Right lung (tissue), 5 donors: Measurements from ENCODE around the gene DEFB123. TPM values are rescaled to one million over a fixed set of nuclear protein-coding genes. Genes with fewer than 3 reads are reported as not detected.

ENCODE experiments used
- DNase-seq, 2 donors: peaks; one replicate each; pipeline ENCODE4 v3.0.0-alpha.2; 2013
- polyA plus RNA-seq, 5 donors: library from polyadenylated mRNA; unstranded; fragments of 120-200 nt; gene quantifications; one replicate each; pipeline versions ENCODE4 v1.2.1 to v1.2.3, GENCODE V29; 2013; ENCODE audit warnings: inconsistent platforms in 1 of 5, low replicate concordance in 1 of 5; ENCODE audit not compliant: insufficient read length in 5 of 5, insufficient read depth in 1 of 5

Gene DEFB123
- polyA plus RNA-seq, 5 donors = not detected

DNA sequence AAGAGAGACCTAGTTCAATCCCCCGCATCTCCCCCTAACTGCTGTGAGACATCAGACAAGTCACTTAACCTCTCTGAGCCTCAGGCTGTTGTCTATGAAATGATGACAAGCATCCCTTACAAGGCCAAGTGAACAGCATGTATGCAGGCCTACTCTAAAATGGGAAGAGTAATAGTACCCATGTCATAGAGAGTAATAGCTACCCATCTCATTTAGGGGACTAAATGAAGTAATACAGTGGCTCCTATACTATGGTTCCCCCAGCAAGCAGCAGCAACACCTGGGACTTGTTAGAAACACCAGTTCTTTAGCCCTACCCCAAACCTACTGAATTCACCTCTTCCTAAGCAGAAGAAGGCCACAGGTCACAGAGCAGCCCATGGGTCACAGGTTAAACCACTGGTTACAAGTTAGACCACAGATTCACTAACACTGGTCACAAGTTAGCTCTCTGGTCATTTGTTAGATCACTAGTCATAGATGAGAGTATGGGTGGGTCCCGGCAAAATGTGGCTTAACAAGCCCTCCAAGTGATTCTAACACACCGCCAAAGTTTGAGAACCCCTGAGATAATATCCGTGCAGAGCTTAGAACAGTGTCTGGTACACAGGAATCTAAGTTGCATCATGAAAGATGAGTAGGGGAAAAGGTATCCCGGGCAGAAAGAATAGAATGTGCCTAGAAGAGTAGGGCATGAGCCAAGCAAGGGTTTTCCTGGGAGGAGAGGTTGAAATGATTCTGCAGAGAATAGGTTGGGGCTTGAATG is 33.1 kb downstream of the DEFB123 start:
- DNase-seq = no peak

DNA sequence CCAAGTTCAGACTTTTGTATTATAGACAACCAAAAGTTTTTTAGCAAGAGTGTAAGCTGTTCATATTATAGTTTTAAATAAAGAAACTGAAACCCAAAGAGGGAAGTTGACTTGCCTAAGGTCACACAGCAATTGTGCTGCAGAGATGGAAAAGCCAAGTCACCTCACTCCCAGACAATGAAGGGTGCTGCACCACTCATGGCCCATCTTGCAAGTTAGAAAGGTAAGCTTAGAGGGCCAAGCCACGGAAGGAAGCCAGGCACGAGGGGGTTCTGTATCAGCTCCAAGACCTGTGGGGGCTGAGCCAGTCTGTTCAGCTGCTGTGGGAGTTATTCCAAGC is 33.6 kb downstream of the DEFB123 start:
- DNase-seq = no peak

DNA sequence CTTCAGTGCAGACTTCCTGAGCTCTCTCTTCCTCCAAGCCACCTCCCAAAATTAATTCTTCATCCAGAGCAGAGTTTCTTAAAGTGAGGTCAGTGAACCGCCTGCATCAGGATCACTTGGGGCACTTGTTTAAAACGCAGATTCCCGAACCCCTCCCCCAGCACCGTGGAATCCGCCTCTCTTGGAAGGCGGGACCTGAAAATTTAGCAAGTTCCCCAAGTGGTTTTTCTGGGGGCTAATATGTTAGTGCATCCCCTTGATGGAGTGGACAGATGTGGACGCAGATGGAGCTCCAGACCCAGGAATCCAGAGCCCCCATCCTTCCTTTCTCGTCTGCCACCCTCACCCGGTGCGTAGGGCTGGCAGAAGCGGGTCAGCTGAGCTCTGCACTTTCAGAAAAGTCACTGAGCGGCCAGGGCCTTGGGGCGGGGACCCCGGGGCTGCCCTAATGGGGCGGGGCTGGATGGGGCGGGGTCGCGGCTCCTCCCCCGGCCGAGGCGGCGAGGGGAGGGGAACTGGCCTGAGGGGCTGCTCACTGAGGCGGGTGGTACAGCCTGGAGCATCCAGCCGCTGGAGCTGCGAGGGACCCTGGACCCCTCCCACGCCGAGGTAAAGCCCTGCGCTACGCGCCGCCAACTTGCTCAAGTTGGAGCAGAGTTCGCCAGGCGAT is 34.5 kb downstream of the DEFB123 start, which contains the start of the genes DEFB124 and REM1:
Gene DEFB124, minus strand, starts transcription at position 370 of the 670 bp plus-strand sequence. CDS start 2,114 bp downstream, outside the sequence.
Gene REM1, plus strand, starts transcription at position 531 of the 670 bp plus-strand sequence. CDS start 1,158 bp downstream, outside the sequence.
- peak in 1 of 2 donors; percentile 46 for DNase-seq

DNA sequence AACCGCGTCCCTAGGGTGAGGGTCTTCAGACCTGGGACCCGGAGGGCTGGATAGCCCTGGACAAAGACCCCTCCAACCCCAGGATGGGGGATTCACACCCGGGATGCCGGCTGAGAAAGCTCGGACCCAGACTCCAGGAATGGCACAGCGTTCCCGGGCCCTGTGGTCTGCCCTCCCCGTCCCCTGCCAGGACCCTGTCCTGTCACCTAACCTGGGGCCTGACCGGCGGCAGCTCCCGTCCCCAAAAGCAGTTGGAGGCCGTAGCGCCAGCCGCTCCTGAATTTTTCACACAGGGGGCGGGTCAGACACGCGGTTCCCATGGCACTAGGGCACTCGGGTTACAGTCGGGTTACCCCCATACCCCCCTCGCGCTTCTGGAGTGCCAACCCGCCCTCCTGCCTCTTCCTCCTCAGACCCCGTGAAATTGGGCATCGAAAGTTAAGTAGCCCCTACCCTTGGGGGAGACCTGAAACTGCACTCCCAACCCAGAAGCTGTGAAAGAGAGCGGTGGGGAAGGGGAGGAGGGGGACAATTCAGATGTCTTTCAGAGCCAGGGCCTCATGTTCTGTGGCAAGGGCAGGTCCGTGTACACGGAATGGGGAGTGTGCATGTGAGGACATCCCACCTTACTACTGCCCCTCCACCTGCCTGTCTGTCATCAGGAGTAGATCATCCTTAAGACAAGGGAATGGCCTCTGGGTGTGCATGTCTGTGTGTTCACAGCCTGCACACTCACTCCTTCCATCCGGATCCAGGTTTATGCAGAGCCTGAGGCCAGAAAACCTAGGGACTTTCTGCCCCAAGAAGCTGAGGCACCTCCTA is 35.3 kb downstream of the DEFB123 start:
- no peak for DNase-seq

DNA sequence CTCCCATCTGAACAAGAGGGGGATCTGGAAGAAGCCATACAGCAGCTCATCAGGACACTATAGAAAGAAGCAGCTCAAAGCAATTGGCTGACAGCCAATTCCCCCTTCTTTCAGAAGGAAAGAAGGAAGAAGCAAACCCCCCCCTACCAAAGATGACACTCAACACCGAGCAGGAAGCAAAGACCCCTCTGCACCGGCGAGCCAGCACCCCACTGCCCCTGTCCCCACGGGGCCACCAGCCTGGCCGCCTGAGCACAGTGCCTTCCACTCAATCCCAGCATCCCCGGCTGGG is 35.8 kb downstream of the DEFB123 start:
- DNase-seq = no peak

DNA sequence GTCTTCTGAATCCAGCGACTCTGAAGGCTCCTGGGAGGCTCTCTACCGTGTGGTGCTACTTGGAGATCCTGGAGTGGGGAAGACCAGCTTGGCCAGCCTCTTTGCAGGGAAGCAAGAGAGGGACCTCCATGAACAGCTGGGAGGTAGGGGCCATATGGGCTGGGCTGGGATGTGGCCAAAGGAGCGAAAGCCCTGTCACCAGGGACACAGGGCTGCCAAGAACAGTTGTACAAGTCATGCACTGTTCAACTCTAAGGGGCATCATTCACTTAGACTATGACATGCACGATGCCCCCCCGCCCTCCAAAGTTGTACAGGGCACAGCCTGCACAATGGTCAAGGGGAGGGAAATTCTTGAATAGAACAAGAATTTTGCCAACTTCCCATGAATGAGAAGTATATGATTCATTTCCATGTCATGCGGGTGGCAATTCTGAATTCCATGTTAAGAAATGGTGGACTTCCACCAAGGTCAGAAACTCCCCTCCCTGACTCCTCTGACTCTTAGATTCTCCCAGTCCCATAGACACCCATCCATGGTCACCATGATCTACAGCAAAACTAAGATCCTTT is 36.3 kb downstream of the DEFB123 start:
- DNase-seq = no peak

DNA sequence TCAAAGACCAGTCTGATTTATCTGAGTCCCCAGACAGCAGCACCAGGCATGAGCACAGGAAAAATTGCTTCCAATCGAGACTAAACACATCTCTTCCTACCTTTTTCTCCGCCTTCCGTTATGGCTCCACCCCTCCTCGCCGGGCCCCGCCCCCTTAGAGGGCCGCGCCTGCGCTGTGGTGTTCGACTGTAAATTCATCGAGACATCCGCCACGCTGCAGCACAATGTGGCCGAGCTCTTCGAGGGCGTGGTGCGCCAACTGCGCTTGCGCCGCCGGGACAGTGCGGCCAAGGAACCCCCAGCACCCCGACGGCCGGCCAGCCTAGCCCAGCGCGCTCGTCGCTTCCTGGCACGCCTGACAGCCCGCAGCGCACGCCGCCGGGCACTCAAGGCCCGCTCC is 43.6 kb downstream of the DEFB123 start:
- DNase-seq = no peak

DNA sequence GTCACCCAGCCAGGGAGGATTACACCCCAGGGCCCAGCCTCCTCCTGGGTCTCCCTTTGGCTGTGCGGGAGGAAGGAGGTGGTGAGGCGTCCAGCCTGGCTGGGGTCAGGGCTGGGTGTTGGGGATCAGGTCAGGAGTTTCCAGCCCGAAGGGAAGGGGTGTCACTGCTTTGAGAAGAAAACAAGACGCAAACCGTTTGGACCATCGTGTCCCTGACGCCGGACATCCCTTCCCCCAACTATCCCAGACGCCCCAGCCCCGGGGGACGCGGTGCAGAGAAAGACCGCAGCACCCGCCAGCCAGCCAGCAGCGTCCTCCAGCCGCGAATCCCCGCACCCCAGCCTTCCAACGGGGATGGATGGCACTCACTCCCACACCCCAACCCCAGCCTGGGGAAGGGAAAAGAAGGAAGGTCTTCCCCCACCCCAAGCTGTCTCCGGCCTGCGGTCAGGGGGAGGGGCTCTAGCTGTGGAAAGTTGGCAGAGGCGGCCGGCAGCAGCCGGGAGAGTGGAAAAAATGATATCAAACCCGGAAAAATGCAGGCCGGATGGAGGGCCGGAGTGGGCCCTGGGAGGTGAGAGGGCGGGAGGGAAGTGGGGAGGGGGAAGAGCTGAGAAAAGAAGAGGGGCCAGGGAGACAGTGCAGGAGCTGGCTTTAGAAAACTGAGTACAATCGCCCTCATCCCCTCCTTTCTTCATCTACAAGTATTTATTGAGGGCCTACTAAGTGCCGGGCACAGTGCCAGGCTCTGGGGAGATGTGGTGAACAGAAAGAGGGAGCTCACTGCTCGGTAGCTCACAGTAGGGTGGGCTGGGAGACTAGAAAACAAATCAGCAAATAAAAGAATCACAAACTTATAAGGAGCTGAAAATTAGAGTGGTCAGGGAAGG is 45.3 kb downstream of the DEFB123 start:
- DNase-seq = peak; percentile 92 to 94

DNA sequence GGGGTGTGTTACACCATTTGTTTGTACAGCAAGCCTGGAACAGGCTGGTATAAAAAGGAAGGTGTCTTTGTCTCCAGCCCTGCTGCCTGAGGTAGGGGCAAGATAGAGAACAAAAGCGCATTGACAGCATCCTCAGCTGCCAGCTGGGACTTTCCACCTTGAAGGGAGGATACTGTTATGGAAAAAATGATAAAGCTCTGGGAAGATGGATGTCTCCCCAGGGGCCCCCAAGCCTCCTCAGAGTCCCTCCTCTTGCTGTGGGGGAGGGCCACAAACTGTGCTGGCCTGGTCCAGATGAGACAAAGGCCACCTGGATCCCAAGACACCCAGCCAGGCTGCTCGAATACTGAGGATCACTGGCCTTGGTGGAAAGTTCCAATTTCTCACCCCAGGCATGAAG is 47.7 kb downstream of the DEFB123 start:
- no peak for DNase-seq

DNA sequence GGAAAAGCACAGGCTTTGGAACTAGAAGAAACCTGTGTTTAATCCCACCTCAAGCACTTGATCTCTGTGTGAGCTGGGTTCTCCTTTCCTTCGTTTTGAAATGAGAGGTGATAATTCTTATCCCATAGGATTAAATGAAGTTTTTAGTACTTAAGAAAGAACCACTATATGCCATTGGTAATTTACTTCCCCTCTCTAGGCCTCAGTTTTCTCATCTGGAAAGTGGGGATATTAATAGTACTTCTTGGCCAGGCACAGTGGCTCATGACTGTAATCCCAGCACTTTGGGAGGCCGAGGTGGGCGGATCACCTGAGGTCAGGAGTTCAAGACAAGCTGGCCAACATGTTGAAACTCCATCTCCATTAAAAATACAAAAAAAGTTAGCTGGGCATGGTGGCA is 48.7 kb downstream of the DEFB123 start:
- no peak for DNase-seq

DNA sequence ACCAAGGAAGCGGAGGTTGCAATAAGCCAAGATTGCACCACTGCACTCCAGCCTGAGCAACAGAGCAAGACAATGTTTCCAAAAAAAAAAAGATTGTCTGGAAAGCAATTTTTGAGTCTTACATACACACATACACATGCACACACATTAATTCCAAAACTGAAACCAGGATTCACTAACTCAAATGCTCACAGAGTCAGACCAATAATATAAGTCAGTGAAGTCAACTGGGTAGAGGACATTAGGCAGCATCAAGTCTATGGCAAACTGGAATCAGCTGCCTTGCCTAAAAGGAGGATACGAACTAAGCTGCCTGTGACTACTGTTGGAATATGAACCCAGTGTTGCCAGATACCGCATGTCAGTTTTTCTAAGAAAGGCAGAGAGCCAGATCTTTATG is 50.3 kb downstream of the DEFB123 start:
- DNase-seq = no peak

DNA sequence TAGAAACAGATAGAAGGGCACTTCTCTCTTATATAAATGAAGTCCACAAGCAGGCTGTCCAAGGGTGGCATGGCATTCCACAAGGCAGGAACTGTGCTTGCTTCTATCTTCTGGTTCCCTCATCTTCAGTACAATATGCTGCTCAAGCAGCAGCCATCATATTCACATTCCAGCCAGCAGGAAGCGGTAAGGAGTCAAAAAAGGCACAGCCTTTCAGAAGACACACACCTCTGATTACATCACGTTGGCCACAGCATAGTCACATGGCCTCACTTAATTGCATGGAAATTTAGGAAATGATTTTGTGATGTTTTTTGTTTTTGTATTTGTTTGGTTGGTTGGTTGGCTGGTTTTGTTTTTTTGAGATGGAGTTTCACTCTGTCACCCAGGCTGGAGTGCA is 53.7 kb downstream of the DEFB123 start:
- DNase-seq = peak in 1 of 2 donors; percentile 27

DNA sequence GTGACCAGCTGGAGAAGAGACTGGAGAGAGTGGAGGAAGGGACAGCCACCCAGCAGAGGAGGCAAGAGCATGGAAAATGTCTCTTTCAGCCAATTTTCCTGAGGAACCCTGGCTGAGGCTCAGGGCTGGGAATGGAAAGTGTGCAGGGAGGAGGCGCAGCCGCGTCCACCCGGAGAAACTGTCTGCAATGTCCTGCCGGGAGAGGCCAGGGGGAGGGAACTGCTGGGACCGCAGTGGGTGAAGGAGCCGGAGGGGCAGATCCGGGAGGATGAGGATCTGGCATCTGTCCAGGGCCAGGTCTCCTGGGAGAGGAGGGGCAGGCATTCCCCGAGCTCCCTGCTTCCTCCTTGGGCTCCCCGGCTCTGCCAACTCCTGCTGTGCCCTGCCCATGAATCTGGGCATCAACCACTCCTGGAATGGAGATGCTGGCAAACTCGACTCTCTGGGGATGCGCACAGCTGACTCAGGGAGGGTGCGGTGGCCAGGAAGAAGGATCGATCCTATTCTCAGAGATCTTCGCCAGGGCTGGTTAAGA is 56.4 kb downstream of the DEFB123 start:
- peak; percentile 87 to 90 for DNase-seq

DNA sequence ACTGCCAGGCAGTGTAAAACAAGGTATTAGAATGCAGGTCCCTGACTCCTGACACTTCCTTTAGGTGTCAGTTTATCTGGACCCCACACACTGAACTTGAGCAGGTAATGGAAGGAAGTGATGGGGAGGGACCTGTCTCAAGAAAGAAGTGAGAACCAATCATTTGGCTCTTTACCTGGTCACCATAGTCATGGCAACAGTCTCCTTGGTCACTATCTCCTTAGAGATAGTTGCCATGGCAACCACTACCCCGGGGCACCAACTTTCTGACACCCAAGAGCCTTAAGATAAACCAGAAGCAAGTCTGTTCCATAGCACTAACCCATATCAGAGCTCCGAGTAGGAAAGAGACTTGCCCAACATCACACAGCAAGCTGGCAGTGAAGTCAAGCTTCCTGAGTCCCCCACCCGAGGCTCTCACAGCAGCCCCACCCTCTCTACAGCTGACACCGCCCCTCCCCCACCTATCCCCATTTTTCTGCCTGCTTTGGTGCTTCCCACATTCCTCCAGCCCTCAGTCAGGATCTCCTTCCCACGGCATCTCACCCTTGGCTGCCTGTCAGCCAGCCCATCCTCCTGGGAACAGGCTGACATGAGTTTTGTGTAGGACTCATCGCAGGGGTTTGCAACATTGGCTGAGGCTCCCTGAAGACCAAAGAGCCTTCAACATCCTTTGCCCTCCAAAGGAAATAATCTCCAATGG is 57.6 kb downstream of the DEFB123 start:
- no peak for DNase-seq

Other genes starting within 250 kb of the DEFB123 start
- not detected for gene DEFB115, start 183.0 kb upstream of the DEFB123 start, polyA plus RNA-seq
- not detected for gene DEFB116, start 132.0 kb upstream of the DEFB123 start, polyA plus RNA-seq
- gene DEFB118, start 72.0 kb upstream of the DEFB123 start, polyA plus RNA-seq = not detected
- not detected for gene DEFB119, start 50.0 kb upstream of the DEFB123 start, polyA plus RNA-seq
- gene DEFB121, start 34.4 kb upstream of the DEFB123 start, polyA plus RNA-seq = not detected
- 1 to 10 TPM in 2 of 5 donors, under 1 TPM in 3; 0.26 to 2.1 (median 0.67) TPM for gene DEFB124, start 34.5 kb downstream of the DEFB123 start, polyA plus RNA-seq
- gene REM1, start 34.7 kb downstream of the DEFB123 start, polyA plus RNA-seq = 1 to 10 TPM; 5.2 to 9.1 (median 8.9) TPM
- 100 to 1,000 TPM in 2 of 5 donors, 10 to 100 TPM in 3; 89.6 to 130 (median 99.0) TPM for gene HM13, start 73.8 kb downstream of the DEFB123 start, polyA plus RNA-seq
- 100 to 1,000 TPM in 3 of 5 donors, 10 to 100 TPM in 2; 63.0 to 180 (median 130) TPM for gene ID1, start 164.7 kb downstream of the DEFB123 start, polyA plus RNA-seq
- 10 to 100 TPM; 19.7 to 30.3 (median 25.5) TPM for gene COX4I2, start 197.3 kb downstream of the DEFB123 start, polyA plus RNA-seq